ENCODE data around the gene KIF2C.

DNA sequence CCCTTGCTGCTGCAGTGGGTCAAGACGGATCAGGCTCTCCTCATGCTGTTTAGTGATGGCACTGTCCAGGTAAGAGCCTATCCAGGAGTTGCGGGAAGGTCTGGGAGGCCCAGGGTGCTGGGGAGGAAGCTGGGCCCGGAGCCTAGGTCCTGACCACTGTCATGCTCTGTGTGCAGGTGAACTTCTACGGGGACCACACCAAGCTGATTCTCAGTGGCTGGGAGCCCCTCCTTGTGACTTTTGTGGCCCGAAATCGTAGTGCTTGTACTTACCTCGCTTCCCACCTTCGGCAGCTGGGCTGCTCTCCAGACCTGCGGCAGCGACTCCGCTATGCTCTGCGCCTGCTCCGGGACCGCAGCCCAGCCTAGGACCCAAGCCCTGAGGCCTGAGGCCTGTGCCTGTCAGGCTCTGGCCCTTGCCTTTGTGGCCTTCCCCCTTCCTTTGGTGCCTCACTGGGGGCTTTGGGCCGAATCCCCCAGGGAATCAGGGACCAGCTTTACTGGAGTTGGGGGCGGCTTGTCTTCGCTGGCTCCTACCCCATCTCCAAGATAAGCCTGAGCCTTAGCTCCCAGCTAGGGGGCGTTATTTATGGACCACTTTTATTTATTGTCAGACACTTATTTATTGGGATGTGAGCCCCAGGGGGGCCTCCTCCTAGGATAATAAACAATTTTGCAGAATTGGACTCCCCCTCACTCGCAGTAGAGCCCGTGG lies 65.8 kb downstream of the KIF2C start:
- TF ChIP-seq, protein P1, sequence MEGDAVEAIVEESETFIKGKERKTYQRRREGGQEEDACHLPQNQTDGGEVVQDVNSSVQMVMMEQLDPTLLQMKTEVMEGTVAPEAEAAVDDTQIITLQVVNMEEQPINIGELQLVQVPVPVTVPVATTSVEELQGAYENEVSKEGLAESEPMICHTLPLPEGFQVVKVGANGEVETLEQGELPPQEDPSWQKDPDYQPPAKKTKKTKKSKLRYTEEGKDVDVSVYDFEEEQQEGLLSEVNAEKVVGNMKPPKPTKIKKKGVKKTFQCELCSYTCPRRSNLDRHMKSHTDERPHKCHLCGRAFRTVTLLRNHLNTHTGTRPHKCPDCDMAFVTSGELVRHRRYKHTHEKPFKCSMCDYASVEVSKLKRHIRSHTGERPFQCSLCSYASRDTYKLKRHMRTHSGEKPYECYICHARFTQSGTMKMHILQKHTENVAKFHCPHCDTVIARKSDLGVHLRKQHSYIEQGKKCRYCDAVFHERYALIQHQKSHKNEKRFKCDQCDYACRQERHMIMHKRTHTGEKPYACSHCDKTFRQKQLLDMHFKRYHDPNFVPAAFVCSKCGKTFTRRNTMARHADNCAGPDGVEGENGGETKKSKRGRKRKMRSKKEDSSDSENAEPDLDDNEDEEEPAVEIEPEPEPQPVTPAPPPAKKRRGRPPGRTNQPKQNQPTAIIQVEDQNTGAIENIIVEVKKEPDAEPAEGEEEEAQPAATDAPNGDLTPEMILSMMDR (IDR thresholded peaks at IDR 0.05) = no peak
- TF ChIP-seq POLR2AphosphoS5 (IDR thresholded peaks at IDR 0.05; ENCODE audit: low read depth, low read length) = no peak

Measured in Panc1 (cell line).